GM12878 (cell line): Measurements from ENCODE around the gene OGDHL.

Experiments
- FOS ChIP-seq: IDR thresholded peaks from 3 replicates; pipeline ENCODE4 v1.6.1; 2011; ENCODE audit warnings: borderline replicate concordance; ENCODE audit not compliant: insufficient read length; ENCODE audit errors: extremely low read depth
- JUNB ChIP-seq: IDR thresholded peaks from 2 replicates; pipeline ENCODE4 v1.6.1; 2016; ENCODE audit warnings: antibody characterized with exemption, mild to moderate bottlenecking
- JUND ChIP-seq: IDR thresholded peaks from 2 replicates; pipeline ENCODE4 v1.6.1; 2012; ENCODE audit warnings: low read depth, mild to moderate bottlenecking, low read length, improper control_type of control experiment, moderate library complexity
- NBN ChIP-seq: fragments of 450-650 bp; IDR thresholded peaks from 2 replicates; pipeline ENCODE4 v1.6.1; 2016
- POLR2AphosphoS5 ChIP-seq: IDR thresholded peaks from 2 replicates; pipeline ENCODE4 v1.6.1; 2011; ENCODE audit warnings: mild to moderate bottlenecking, low read length, inconsistent platforms
- TF ChIP-seq, protein P1 (sequence below), 3 experiments: IDR thresholded peaks in 2 of 3; conservative IDR thresholded peaks in 1 of 3; 2 replicates each; pipeline ENCODE4 v1.5.1; 2011; ENCODE audit warnings: low read depth in 3 of 3, low read length in 3 of 3, mild to moderate bottlenecking in 3 of 3, control low read depth in 2 of 3, moderate library complexity in 2 of 3, inconsistent platforms in 1 of 3, mixed read lengths in 1 of 3; ENCODE audit not compliant: control insufficient read depth in 2 of 3, insufficient read depth in 1 of 3; ENCODE audit errors: extremely low read depth in 1 of 3
- TF ChIP-seq, protein P2 (sequence below): IDR thresholded peaks from 2 replicates; pipeline ENCODE4 v1.6.1; 2012; ENCODE audit warnings: low read length, inconsistent platforms
- TF ChIP-seq, protein P3 (sequence below): IDR thresholded peaks from 2 replicates; pipeline ENCODE4 v1.6.1; 2012; ENCODE audit warnings: low read depth, low read length, improper control_type of control experiment

DNA sequence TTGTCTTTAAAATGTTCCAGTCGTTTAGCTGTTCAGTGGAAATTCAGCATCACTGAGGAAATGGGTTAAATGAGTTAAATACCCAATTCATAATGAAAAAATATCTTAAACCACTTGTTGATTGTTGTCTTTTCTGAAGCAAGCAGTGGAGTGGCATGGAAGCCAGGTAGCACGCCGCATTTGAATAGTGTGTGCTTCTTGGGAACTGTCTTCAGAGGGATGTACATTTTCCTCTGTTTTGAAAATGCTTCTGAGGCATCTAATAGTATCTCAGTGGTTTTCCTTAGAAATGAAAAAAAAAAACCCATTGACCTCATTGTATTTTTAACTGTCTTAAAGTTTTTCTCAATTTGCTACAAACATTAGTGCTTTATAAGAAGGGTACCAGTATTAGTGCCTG lies 54.5 kb downstream of the OGDHL start:
- TF ChIP-seq JUNB (no peak), POLR2AphosphoS5 (no peak), JUND (no peak), FOS (no peak), NBN (no peak)
- TF ChIP-seq, protein P1, sequence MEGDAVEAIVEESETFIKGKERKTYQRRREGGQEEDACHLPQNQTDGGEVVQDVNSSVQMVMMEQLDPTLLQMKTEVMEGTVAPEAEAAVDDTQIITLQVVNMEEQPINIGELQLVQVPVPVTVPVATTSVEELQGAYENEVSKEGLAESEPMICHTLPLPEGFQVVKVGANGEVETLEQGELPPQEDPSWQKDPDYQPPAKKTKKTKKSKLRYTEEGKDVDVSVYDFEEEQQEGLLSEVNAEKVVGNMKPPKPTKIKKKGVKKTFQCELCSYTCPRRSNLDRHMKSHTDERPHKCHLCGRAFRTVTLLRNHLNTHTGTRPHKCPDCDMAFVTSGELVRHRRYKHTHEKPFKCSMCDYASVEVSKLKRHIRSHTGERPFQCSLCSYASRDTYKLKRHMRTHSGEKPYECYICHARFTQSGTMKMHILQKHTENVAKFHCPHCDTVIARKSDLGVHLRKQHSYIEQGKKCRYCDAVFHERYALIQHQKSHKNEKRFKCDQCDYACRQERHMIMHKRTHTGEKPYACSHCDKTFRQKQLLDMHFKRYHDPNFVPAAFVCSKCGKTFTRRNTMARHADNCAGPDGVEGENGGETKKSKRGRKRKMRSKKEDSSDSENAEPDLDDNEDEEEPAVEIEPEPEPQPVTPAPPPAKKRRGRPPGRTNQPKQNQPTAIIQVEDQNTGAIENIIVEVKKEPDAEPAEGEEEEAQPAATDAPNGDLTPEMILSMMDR (IDR thresholded peaks at IDR 0.05 in 2 of 3, conservative IDR thresholded peaks at IDR 0.05 in 1 of 3; ENCODE audit: control insufficient read depth in 2 of 3, extremely low read depth in 1 of 3, insufficient read depth in 1 of 3, low read depth in 3 of 3, low read length in 3 of 3), result no peak
- TF ChIP-seq, protein P2, sequence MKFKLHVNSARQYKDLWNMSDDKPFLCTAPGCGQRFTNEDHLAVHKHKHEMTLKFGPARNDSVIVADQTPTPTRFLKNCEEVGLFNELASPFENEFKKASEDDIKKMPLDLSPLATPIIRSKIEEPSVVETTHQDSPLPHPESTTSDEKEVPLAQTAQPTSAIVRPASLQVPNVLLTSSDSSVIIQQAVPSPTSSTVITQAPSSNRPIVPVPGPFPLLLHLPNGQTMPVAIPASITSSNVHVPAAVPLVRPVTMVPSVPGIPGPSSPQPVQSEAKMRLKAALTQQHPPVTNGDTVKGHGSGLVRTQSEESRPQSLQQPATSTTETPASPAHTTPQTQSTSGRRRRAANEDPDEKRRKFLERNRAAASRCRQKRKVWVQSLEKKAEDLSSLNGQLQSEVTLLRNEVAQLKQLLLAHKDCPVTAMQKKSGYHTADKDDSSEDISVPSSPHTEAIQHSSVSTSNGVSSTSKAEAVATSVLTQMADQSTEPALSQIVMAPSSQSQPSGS, result no peak
- TF ChIP-seq, protein P3, sequence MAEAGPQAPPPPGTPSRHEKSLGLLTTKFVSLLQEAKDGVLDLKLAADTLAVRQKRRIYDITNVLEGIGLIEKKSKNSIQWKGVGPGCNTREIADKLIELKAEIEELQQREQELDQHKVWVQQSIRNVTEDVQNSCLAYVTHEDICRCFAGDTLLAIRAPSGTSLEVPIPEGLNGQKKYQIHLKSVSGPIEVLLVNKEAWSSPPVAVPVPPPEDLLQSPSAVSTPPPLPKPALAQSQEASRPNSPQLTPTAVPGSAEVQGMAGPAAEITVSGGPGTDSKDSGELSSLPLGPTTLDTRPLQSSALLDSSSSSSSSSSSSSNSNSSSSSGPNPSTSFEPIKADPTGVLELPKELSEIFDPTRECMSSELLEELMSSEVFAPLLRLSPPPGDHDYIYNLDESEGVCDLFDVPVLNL, result no peak
